GM12878 (cell line): Measurements from ENCODE around the gene SLC25A40. TPM values are rescaled to one million over a fixed set of nuclear protein-coding genes. Genes with fewer than 3 reads are reported as not detected.

ENCODE experiments used
- ATAC-seq: fragments of 200-7000 bp; cut with Tn5 transposase; 3 replicates; pipeline ENCODE4 v1.9.1; 2020; ENCODE audit warnings: mild to moderate bottlenecking, moderate library complexity
- BruUV-seq: library from RNA; stranded (reverse); fragments of 400-500 nt; replicated peaks from 2 replicates; lab custom pipeline; 2021; lab: Mats Ljungman, UMichigan
- CTCF ChIA-PET: fragments of 300-600 bp; sonication (Branson Sonifier 250); formaldehyde crosslinking; extraction: SDS; loops from one replicate; lab custom pipeline; 2021; ENCODE audit warnings: inconsistent platforms; lab: Yijun Ruan, JAX
- POLR2A ChIA-PET: fragments of 350-600 bp; formaldehyde crosslinking; extraction: SDS; loops from one replicate; lab custom pipeline; 2021; ENCODE audit warnings: inconsistent platforms; lab: Charles Lee
- RAD21 ChIA-PET: fragments of 300-600 bp; sonication (Branson Sonifier 250); formaldehyde crosslinking; loops from one replicate; lab custom pipeline; 2023; ENCODE audit warnings: antibody characterized with exemption; ENCODE audit not compliant: unreplicated experiment; lab: Charles Lee
- SMC1A ChIA-PET: fragments of 300-600 bp; sonication (Branson Sonifier 250); formaldehyde crosslinking; loops from one replicate; lab custom pipeline; 2023; ENCODE audit not compliant: unreplicated experiment, uncharacterized antibody; lab: Charles Lee
- DNase-seq: peaks from one replicate; pipeline ENCODE4 v3.0.0-alpha.2; 2011; ENCODE audit warnings: low read depth, low spot score
- FAIRE-seq: peaks from 3 replicates; lab custom pipeline; 2011; peaks lifted over from hg19 to GRCh38; lab: Jason Lieb, UNC
- H2AFZ ChIP-seq: 2 replicates; pipeline ENCODE4 v1.6.0; 2011; ENCODE audit warnings: low read depth, low read length, control low read depth; ENCODE audit not compliant: control insufficient read depth
- H3K27ac ChIP-seq: 2 replicates; pipeline ENCODE4 v1.5.1; 2011; ENCODE audit warnings: control low read depth; ENCODE audit not compliant: control insufficient read depth, insufficient read depth
- H3K27me3 ChIP-seq, 2 experiments: replicated peaks in 1 of 2; 2 replicates each; pipeline versions ENCODE4 v1.6.0 to v1.6.1; 2011; ENCODE audit warnings: low read length in 1 of 2; ENCODE audit not compliant: control insufficient read depth in 2 of 2, insufficient read depth in 2 of 2
- H3K36me3 ChIP-seq, 2 experiments: 2 replicates each; pipeline ENCODE4 v1.5.1; 2011; ENCODE audit warnings: low read length in 1 of 2; ENCODE audit not compliant: control insufficient read depth in 2 of 2, insufficient read depth in 2 of 2
- H3K4me1 ChIP-seq: 2 replicates; pipeline ENCODE4 v1.6.1; 2011; ENCODE audit warnings: mild to moderate bottlenecking, low read length, moderate library complexity, mixed read lengths; ENCODE audit not compliant: control insufficient read depth, insufficient read depth
- H3K4me2 ChIP-seq: 2 replicates; pipeline ENCODE4 v1.6.0; 2011; ENCODE audit warnings: control low read depth; ENCODE audit not compliant: control insufficient read depth, insufficient read depth
- H3K4me3 ChIP-seq: fragments of 200-600 bp; sonication (generic); 2 replicates; pipeline ENCODE4 v1.5.1; 2016
- H3K79me2 ChIP-seq: 2 replicates; pipeline ENCODE4 v1.6.0; 2011; ENCODE audit warnings: low read length; ENCODE audit not compliant: control insufficient read depth, insufficient read depth
- H3K9ac ChIP-seq: 2 replicates; pipeline ENCODE4 v1.8.0; 2011; ENCODE audit warnings: low read length, control low read depth, mixed read lengths; ENCODE audit not compliant: control insufficient read depth, insufficient read depth
- H3K9me3 ChIP-seq: replicated peaks from 3 replicates; pipeline ENCODE4 v1.5.1; 2011; ENCODE audit warnings: mild to moderate bottlenecking, low read length; ENCODE audit not compliant: control insufficient read depth, insufficient read depth
- H4K20me1 ChIP-seq: 2 replicates; pipeline ENCODE4 v1.6.0; 2011; ENCODE audit not compliant: control insufficient read depth, insufficient read depth
- BACH1 ChIP-seq: fragments of 450-650 bp; IDR thresholded peaks from 2 replicates; pipeline ENCODE4 v1.6.1; 2017; ENCODE audit warnings: mild to moderate bottlenecking, borderline replicate concordance
- CHD1 ChIP-seq: IDR thresholded peaks from 2 replicates; pipeline ENCODE4 v1.6.1; 2012; ENCODE audit warnings: low read depth, low read length, improper control_type of control experiment
- DPF2 ChIP-seq: fragments of 450-650 bp; IDR thresholded peaks from 2 replicates; pipeline ENCODE4 v1.6.1; 2017; ENCODE audit warnings: mild to moderate bottlenecking
- EP300 ChIP-seq, 2 experiments: fragments of 150-350 bp in 1 of 2; IDR thresholded peaks; 2 replicates each; pipeline ENCODE4 v1.6.1; 2011 to 2012; ENCODE audit warnings: low read depth in 2 of 2, low read length in 2 of 2, borderline replicate concordance in 1 of 2, improper control_type of control experiment in 1 of 2, inconsistent platforms in 1 of 2; ENCODE audit not compliant: control insufficient read depth in 1 of 2
- JUNB ChIP-seq: IDR thresholded peaks from 2 replicates; pipeline ENCODE4 v1.6.1; 2016; ENCODE audit warnings: antibody characterized with exemption, mild to moderate bottlenecking
- NFIC ChIP-seq: IDR thresholded peaks from 2 replicates; pipeline ENCODE4 v1.6.1; 2012; ENCODE audit warnings: low read depth, mild to moderate bottlenecking, inconsistent platforms, low read length, moderate library complexity
- YBX1 ChIP-seq: fragments of 450-650 bp; IDR thresholded peaks from 2 replicates; pipeline ENCODE4 v1.6.1; 2016; ENCODE audit warnings: antibody characterized with exemption
- WGBS: methylation state at CpG from one replicate; pipeline ENCODE4 v1.1.6; 2016; ENCODE audit warnings: low lambda C conversion rate; ENCODE audit not compliant: insufficient replicate concordance, insufficient coverage; ENCODE audit errors: missing lambda C conversion rate; 5-methylcytosine and 5-hydroxymethylcytosine counted together
- in situ Hi-C: fragments of 300-500 bp; cut with MboI; formaldehyde crosslinking; loops from 9 replicates; pipeline ENCODE4 v1.14.3; 2018; ENCODE audit warnings: mixed read lengths
- intact Hi-C: fragments of 100-400 bp; cut with micrococcal nuclease; formaldehyde crosslinking; loops from one replicate; pipeline ENCODE4 v1.14.2; 2022; ENCODE audit not compliant: unreplicated experiment
- polyA plus RNA-seq, 11 experiments: library from polyadenylated mRNA; depleted of rRNA in 4 of 11; unstranded in 6 of 11; stranded (reverse) in 5 of 11; fragments of >200 nt; fragmentation: Nextera tagmentation in 4 of 11; fragmentation: Illumina TruSeq in 1 of 11; extraction: Ambion mirVana in 4 of 11; extraction: Trizol in 1 of 11; gene quantifications; 1 replicate in 1 of 11; 2 replicates in 10 of 11; pipeline versions ENCODE4 v1.2.1 to v1.2.3, GENCODE V29; 2011 to 2016; ENCODE audit warnings: inconsistent platforms in 2 of 11, missing spikeins in 2 of 11, low read depth in 1 of 11
- total RNA-seq, 4 experiments: library from RNA; depleted of rRNA in 3 of 4; stranded (reverse); fragments of >200 nt in 3 of 4; fragmentation: Illumina TruSeq in 1 of 4; extraction: Trizol in 1 of 4; gene quantifications; 2 replicates each; pipeline versions ENCODE4 v1.2.1 to v1.2.3, GENCODE V29; 2013 to 2021
- TF ChIP-seq, protein P1 (sequence below): fragments of 450-650 bp; IDR thresholded peaks from 2 replicates; pipeline ENCODE4 v1.6.1; 2017; ENCODE audit warnings: mild to moderate bottlenecking, moderate library complexity
- TF ChIP-seq, protein P2 (sequence below): fragments of 450-650 bp; IDR thresholded peaks from 2 replicates; pipeline ENCODE4 v1.6.1; 2016; ENCODE audit warnings: mild to moderate bottlenecking
- TF ChIP-seq, protein P3 (sequence below): IDR thresholded peaks from 2 replicates; pipeline ENCODE4 v1.6.1; 2011; ENCODE audit warnings: mild to moderate bottlenecking, low read depth, low read length, moderate library complexity; ENCODE audit not compliant: insufficient replicate concordance

Gene SLC25A40
- total and polyA plus RNA-seq, 10 of the 15 experiments (the other 5 are each of a cell fraction or from before 2014, with no cell fraction given), result 15.8 to 60.3 (median 22.2) TPM

DNA sequence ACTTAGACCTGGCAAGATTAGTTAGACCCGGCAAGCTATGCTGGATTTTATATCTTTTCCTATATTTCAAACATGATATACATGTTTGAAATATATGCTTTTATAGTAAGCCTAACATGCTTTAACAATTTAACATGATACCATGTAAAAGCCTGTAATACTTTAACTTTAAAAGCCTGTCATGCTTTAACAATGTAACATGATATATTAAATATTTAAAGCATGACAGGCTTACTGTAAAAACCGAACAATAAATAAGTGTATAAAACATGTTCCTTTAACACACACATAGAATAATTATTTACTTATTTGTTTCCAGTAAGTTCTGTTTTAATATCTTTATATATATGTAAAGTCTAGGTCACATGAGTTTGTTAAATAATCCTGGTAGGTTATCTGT lies 65.4 kb downstream of the SLC25A40 start:
- no peak for DNase-seq
- WGBS, result 89% methylated on average over 2 of the region's 2 CpGs
- no peaks in the 10 kb centered on the region for H4K20me1 ChIP-seq
- TF ChIP-seq JUNB, result no peak
- intact Hi-C loops, result no loop called here
- ChIA-PET SMC1A (interaction anchor here (0.6 to 1.5 kb wide), 6 partner anchors 8 to 403 kb away, joined by 3 to 8 read pairs (median 3); no protein-coding TSS in a partner anchor), RAD21 (no interaction called here), CTCF (interaction anchor here (0.6 to 2.5 kb wide), 5 partner anchors 13 to 708 kb away, joined by 3 to 21 read pairs (median 4); no protein-coding TSS in a partner anchor), POLR2A (no interaction called here)
- H3K9ac ChIP-seq, result no peak overlapping the region
- H2AFZ ChIP-seq, result no peak overlapping the region
- H3K4me1 ChIP-seq, result no peaks in the 10 kb centered on the region
- no peak overlapping the region for H3K4me3 ChIP-seq
- H3K9me3 ChIP-seq, result no peaks in the 10 kb centered on the region
- no peak for ATAC-seq
- H3K27ac ChIP-seq, result no peak overlapping the region
- no peaks in the 10 kb centered on the region for H3K79me2 ChIP-seq
- no peak for FAIRE-seq
- no peak overlapping the region for H3K4me2 ChIP-seq
- in situ Hi-C loops, result no loop called here
- BruUV-seq, result no TSS peak
- H3K36me3 ChIP-seq, result no peaks in the 10 kb centered on the region
- no peaks in the 10 kb centered on the region for H3K27me3 ChIP-seq

DNA sequence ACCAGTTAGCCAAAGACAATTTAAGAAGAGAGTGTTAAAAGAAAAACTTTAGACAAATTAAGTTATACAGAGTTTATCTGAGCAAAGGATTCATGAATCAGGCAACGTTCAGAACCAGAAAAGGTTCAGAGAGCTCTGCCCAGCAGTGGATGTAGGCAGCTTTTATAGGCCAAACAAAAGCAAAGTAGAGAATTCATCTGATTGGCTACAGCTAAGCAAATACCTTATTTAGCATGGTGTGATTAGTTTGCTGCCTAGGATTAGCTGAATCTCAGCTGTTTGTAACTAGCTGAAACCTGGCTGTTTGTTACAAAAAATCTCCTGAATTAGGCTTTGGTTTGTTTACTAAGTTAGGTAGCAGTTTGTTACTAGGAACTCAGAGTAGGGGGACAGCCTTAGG lies 66.0 kb downstream of the SLC25A40 start:
- POLR2A ChIA-PET, result no interaction called here
- Histone ChIP-seq H3K4me3 (no peak overlapping the region), H4K20me1 (no peaks in the 10 kb centered on the region), H3K79me2 (no peaks in the 10 kb centered on the region), H2AFZ (no peak overlapping the region), H3K4me1 (no peaks in the 10 kb centered on the region), H3K9me3 (no peaks in the 10 kb centered on the region), H3K4me2 (no peak overlapping the region), H3K27ac (no peak overlapping the region), H3K27me3 (no peaks in the 10 kb centered on the region), H3K36me3 (no peaks in the 10 kb centered on the region), H3K9ac (no peak overlapping the region)
- WGBS, result 73% methylated on average over 1 of the region's 1 CpG
- in situ Hi-C loops (no loop called here), intact Hi-C loops (no loop called here)
- no TSS peak for BruUV-seq
- FAIRE-seq (no peak), DNase-seq (no peak), ATAC-seq (peak; percentile 28; the same call in 2 of the 3 replicates)
- SMC1A ChIA-PET, result interaction anchor here (0.8 to 1.5 kb wide), 7 partner anchors 8 to 404 kb away, joined by 3 to 8 read pairs (median 3); no protein-coding TSS in a partner anchor
- RAD21 ChIA-PET, result interaction anchor here (1.5 kb wide), 1 partner anchor 302 kb away, joined by 4 read pairs; no protein-coding TSS in a partner anchor
- CTCF ChIA-PET, result interaction anchor here (0.8 to 2.5 kb wide), 7 partner anchors 8 to 391 kb away, joined by 3 to 21 read pairs (median 4); partner anchors contain the start of gene ADAM22
- TF ChIP-seq, protein P1, sequence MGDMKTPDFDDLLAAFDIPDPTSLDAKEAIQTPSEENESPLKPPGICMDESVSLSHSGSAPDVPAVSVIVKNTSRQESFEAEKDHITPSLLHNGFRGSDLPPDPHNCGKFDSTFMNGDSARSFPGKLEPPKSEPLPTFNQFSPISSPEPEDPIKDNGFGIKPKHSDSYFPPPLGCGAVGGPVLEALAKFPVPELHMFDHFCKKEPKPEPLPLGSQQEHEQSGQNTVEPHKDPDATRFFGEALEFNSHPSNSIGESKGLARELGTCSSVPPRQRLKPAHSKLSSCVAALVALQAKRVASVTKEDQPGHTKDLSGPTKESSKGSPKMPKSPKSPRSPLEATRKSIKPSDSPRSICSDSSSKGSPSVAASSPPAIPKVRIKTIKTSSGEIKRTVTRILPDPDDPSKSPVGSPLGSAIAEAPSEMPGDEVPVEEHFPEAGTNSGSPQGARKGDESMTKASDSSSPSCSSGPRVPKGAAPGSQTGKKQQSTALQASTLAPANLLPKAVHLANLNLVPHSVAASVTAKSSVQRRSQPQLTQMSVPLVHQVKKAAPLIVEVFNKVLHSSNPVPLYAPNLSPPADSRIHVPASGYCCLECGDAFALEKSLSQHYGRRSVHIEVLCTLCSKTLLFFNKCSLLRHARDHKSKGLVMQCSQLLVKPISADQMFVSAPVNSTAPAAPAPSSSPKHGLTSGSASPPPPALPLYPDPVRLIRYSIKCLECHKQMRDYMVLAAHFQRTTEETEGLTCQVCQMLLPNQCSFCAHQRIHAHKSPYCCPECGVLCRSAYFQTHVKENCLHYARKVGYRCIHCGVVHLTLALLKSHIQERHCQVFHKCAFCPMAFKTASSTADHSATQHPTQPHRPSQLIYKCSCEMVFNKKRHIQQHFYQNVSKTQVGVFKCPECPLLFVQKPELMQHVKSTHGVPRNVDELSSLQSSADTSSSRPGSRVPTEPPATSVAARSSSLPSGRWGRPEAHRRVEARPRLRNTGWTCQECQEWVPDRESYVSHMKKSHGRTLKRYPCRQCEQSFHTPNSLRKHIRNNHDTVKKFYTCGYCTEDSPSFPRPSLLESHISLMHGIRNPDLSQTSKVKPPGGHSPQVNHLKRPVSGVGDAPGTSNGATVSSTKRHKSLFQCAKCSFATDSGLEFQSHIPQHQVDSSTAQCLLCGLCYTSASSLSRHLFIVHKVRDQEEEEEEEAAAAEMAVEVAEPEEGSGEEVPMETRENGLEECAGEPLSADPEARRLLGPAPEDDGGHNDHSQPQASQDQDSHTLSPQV, result no peak
- TF ChIP-seq DPF2, result no peak
- TF ChIP-seq YBX1, result no peak
- TF ChIP-seq, protein P2, sequence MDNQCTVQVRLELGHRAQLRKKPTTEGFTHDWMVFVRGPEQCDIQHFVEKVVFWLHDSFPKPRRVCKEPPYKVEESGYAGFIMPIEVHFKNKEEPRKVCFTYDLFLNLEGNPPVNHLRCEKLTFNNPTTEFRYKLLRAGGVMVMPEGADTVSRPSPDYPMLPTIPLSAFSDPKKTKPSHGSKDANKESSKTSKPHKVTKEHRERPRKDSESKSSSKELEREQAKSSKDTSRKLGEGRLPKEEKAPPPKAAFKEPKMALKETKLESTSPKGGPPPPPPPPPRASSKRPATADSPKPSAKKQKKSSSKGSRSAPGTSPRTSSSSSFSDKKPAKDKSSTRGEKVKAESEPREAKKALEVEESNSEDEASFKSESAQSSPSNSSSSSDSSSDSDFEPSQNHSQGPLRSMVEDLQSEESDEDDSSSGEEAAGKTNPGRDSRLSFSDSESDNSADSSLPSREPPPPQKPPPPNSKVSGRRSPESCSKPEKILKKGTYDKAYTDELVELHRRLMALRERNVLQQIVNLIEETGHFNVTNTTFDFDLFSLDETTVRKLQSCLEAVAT, result no peak
- TF ChIP-seq BACH1, result no peak
- TF ChIP-seq NFIC, result no peak
- TF ChIP-seq, protein P3, sequence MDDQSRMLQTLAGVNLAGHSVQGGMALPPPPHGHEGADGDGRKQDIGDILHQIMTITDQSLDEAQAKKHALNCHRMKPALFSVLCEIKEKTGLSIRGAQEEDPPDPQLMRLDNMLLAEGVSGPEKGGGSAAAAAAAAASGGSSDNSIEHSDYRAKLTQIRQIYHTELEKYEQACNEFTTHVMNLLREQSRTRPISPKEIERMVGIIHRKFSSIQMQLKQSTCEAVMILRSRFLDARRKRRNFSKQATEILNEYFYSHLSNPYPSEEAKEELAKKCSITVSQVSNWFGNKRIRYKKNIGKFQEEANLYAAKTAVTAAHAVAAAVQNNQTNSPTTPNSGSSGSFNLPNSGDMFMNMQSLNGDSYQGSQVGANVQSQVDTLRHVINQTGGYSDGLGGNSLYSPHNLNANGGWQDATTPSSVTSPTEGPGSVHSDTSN, result no peak
- no peak for TF ChIP-seq CHD1
- TF ChIP-seq EP300 (IDR thresholded peaks at IDR 0.05; ENCODE audit: borderline replicate concordance in 1 of 2, control insufficient read depth in 1 of 2, low read depth in 2 of 2, low read length in 2 of 2), result no peak
